ENCODE data around the gene DHRS2. TPM values are rescaled to one million over a fixed set of nuclear protein-coding genes. Genes with fewer than 3 reads are reported as not detected.

DHRS2 gene
- total and polyA plus RNA-seq, 4 donors = 0.08 to 0.67 (median 0.36) TPM

- ATAC-seq (ENCODE audit: insufficient read depth, low FRiP score) (no peak), DNase-seq (no peak)
- Histone ChIP-seq H3K4me1 (ENCODE audit: control insufficient read depth in 5 of 5, insufficient read depth in 5 of 5, low read length in 5 of 5) (no peaks in the 10 kb centered on the region), H3K27ac (ENCODE audit: low read depth in 1 of 2, low read length in 1 of 2) (no peak overlapping the region), H3K27me3 (ENCODE audit: control insufficient read depth in 3 of 3, insufficient read depth in 3 of 3, low read length in 2 of 3) (peaks cover 0 to 3% (median 0%) of the 10 kb centered on the region in 3 donors), H3K9ac (ENCODE audit: insufficient read depth in 1 of 2, low read length in 2 of 2) (no peak overlapping the region), H3K9me3 (ENCODE audit: control insufficient read depth in 4 of 4, insufficient read depth in 3 of 4, low read length in 3 of 4) (no peaks in the 10 kb centered on the region), H3K36me3 (ENCODE audit: control insufficient read depth in 4 of 4, insufficient read depth in 4 of 4, low read length in 4 of 4) (no peaks in the 10 kb centered on the region), H3K4me3 (no peak overlapping the region)
- WGBS, 2 donors = 80 to 92% methylated on average over 3 of the region's 3 CpGs
- TF ChIP-seq, protein P1, sequence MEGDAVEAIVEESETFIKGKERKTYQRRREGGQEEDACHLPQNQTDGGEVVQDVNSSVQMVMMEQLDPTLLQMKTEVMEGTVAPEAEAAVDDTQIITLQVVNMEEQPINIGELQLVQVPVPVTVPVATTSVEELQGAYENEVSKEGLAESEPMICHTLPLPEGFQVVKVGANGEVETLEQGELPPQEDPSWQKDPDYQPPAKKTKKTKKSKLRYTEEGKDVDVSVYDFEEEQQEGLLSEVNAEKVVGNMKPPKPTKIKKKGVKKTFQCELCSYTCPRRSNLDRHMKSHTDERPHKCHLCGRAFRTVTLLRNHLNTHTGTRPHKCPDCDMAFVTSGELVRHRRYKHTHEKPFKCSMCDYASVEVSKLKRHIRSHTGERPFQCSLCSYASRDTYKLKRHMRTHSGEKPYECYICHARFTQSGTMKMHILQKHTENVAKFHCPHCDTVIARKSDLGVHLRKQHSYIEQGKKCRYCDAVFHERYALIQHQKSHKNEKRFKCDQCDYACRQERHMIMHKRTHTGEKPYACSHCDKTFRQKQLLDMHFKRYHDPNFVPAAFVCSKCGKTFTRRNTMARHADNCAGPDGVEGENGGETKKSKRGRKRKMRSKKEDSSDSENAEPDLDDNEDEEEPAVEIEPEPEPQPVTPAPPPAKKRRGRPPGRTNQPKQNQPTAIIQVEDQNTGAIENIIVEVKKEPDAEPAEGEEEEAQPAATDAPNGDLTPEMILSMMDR (IDR thresholded peaks at IDR 0.05; ENCODE audit: control extremely low read depth, extremely low read depth) = no peak
These were observed 31.0 kb downstream of the DHRS2 start for GRCh38 chr14:23667134-23667533.

GRCh38 chr14:23669441-23669840 is 33.3 kb downstream of the DHRS2 start:
- DNase-seq (no peak), ATAC-seq (ENCODE audit: insufficient read depth, low FRiP score) (no peak)
- Histone ChIP-seq H3K27ac (ENCODE audit: low read depth in 1 of 2, low read length in 1 of 2) (no peak overlapping the region), H3K36me3 (ENCODE audit: control insufficient read depth in 4 of 4, insufficient read depth in 4 of 4, low read length in 4 of 4) (no peaks in the 10 kb centered on the region), H3K4me3 (no peak overlapping the region), H3K9me3 (ENCODE audit: control insufficient read depth in 4 of 4, insufficient read depth in 3 of 4, low read length in 3 of 4) (no peaks in the 10 kb centered on the region), H3K4me1 (ENCODE audit: control insufficient read depth in 5 of 5, insufficient read depth in 5 of 5, low read length in 5 of 5) (no peaks in the 10 kb centered on the region), H3K27me3 (ENCODE audit: control insufficient read depth in 3 of 3, insufficient read depth in 3 of 3, low read length in 2 of 3) (no peaks in the 10 kb centered on the region), H3K9ac (ENCODE audit: insufficient read depth in 1 of 2, low read length in 2 of 2) (no peak overlapping the region)
- TF ChIP-seq, protein P1 (IDR thresholded peaks at IDR 0.05; ENCODE audit: control extremely low read depth, extremely low read depth) = no peak
- WGBS, 2 donors = 93 to 96% methylated on average over 5 of the region's 5 CpGs

DNA sequence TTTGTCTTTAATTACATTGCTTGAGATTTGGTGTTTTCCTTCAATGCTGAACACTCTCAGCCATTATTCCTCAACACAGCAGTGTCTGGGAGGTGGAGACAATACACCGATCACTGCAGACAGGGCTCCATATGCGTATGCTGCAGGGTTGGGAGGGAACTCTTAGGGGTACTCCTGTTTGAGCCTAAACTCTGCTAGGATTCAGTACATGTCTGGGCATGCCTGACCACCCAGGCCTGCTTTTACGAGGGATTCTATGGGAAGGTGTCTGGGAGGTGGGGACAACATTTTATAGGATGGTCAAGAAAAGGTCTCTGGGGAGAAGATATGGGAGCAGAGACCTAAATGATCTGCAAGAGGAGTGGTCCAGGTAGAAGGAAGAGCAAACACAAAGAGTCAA is 34.3 kb downstream of the DHRS2 start:
- no peak overlapping the region for H3K4me3 ChIP-seq
- no peak overlapping the region for H3K27ac ChIP-seq (ENCODE audit: low read depth in 1 of 2, low read length in 1 of 2)
- ATAC-seq (ENCODE audit: insufficient read depth, low FRiP score) = no peak
- H3K36me3 ChIP-seq (ENCODE audit: control insufficient read depth in 4 of 4, insufficient read depth in 4 of 4, low read length in 4 of 4) = no peaks in the 10 kb centered on the region
- no peaks in the 10 kb centered on the region for H3K27me3 ChIP-seq (ENCODE audit: control insufficient read depth in 3 of 3, insufficient read depth in 3 of 3, low read length in 2 of 3)
- no peaks in the 10 kb centered on the region for H3K9me3 ChIP-seq (ENCODE audit: control insufficient read depth in 4 of 4, insufficient read depth in 3 of 4, low read length in 3 of 4)
- H3K4me1 ChIP-seq (ENCODE audit: control insufficient read depth in 5 of 5, insufficient read depth in 5 of 5, low read length in 5 of 5) = no peaks in the 10 kb centered on the region
- TF ChIP-seq, protein P1 (IDR thresholded peaks at IDR 0.05; ENCODE audit: control extremely low read depth, extremely low read depth) = no peak
- whole genome bisulfite sequencing, 2 donors = 93 to 95% methylated on average over 3 of the region's 3 CpGs
- H3K9ac ChIP-seq (ENCODE audit: insufficient read depth in 1 of 2, low read length in 2 of 2) = no peak overlapping the region
- DNase-seq = no peak

GRCh38 chr14:23672200-23672599 is 36.0 kb downstream of the DHRS2 start:
- no peaks in the 10 kb centered on the region for H3K4me1 ChIP-seq (ENCODE audit: control insufficient read depth in 5 of 5, insufficient read depth in 5 of 5, low read length in 5 of 5)
- no peaks in the 10 kb centered on the region for H3K9me3 ChIP-seq (ENCODE audit: control insufficient read depth in 4 of 4, insufficient read depth in 3 of 4, low read length in 3 of 4)
- ATAC-seq (ENCODE audit: insufficient read depth, low FRiP score) = no peak
- H3K4me3 ChIP-seq = no peak overlapping the region
- no peaks in the 10 kb centered on the region for H3K27me3 ChIP-seq (ENCODE audit: control insufficient read depth in 3 of 3, insufficient read depth in 3 of 3, low read length in 2 of 3)
- H3K9ac ChIP-seq (ENCODE audit: insufficient read depth in 1 of 2, low read length in 2 of 2) = no peak overlapping the region
- H3K36me3 ChIP-seq (ENCODE audit: control insufficient read depth in 4 of 4, insufficient read depth in 4 of 4, low read length in 4 of 4) = no peaks in the 10 kb centered on the region
- DNase-seq = no peak
- H3K27ac ChIP-seq (ENCODE audit: low read depth in 1 of 2, low read length in 1 of 2) = no peak overlapping the region
- TF ChIP-seq, protein P1 (IDR thresholded peaks at IDR 0.05; ENCODE audit: control extremely low read depth, extremely low read depth) = no peak
- 92 to 94% methylated on average over 1 of the region's 1 CpG for WGBS, 2 donors
